Left ventricle myocardium inferior (tissue), 1 donor: Measurements from ENCODE around the gene PRR3. TPM values are rescaled to one million over a fixed set of nuclear protein-coding genes. Genes with fewer than 3 reads are reported as not detected.
A peak's percentile ranks its signal among the peaks of the same experiment; 100 is the strongest.

ENCODE experiments used
- DNase-seq: peaks from one replicate; pipeline ENCODE4 v3.0.0-alpha.2; 2020
- H3K27ac ChIP-seq: fragments of 200-600 bp; replicated peaks from 2 replicates; pipeline ENCODE4 v1.8.0; 2021
- H3K27me3 ChIP-seq: fragments of 200-600 bp; 2 replicates; pipeline ENCODE4 v1.8.0; 2021; ENCODE audit warnings: low read depth
- H3K36me3 ChIP-seq: fragments of 200-600 bp; 2 replicates; pipeline ENCODE4 v1.8.0; 2021
- H3K4me1 ChIP-seq: fragments of 200-600 bp; 2 replicates; pipeline ENCODE4 v1.8.0; 2021
- H3K4me3 ChIP-seq: fragments of 200-600 bp; 2 replicates; pipeline ENCODE4 v1.8.0; 2021; ENCODE audit warnings: mild to moderate bottlenecking, moderate library complexity
- H3K9me3 ChIP-seq: fragments of 200-600 bp; replicated peaks from 2 replicates; pipeline ENCODE4 v1.8.0; 2021
- intact Hi-C: fragments of 100-400 bp; cut with micrococcal nuclease; formaldehyde crosslinking; loops from one replicate; pipeline ENCODE4 v1.11.0; 2022
- total RNA-seq: library from RNA; stranded (reverse); fragmentation: NEBNext Ultra II Directional; extraction: Animal tissue kit (Norgen Biotek cat#: 25700); gene quantifications from one replicate; pipeline ENCODE4 v1.2.1, GENCODE V29; 2021
- TF ChIP-seq, protein P1 (sequence below): fragments of 200-600 bp; IDR thresholded peaks from 2 replicates; pipeline ENCODE4 v1.8.0; 2021; ENCODE audit warnings: antibody characterized with exemption, mild to moderate bottlenecking, borderline replicate concordance
- donor health status: DM: no; HTN: yes; CAD: no; lungs with severe emphysema.

The PRR3 gene
- total RNA-seq, 1 donor from 2014 or later, result 2.0 TPM

DNA sequence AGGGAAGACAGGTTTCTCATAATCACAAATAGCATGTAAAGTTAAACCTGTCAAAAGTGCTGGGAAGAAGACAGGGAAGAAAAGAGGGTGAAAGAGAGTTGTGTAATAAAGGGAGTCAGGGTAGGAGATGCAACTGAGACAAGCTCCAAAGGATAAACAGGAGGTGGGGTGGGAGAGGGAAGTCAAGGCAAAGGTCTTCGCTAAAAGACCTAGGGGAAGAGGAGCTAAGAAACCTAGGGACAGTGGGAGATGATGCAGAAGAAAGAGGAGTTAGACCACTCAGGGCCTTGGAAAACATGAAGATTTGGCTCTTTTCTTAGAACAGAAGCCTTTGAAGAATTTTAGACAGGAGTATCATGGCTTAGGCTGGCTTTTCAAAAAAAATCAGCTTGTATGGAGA lies 7.0 kb downstream of the PRR3 start:
- Histone ChIP-seq H3K4me3 (no peak overlapping the region), H3K4me1 (peaks cover 3% of the 10 kb centered on the region), H3K27me3 (no peaks in the 10 kb centered on the region), H3K27ac (no peak overlapping the region), H3K36me3 (peaks cover 19% of the 10 kb centered on the region), H3K9me3 (no peaks in the 10 kb centered on the region)
- DNase-seq, result no peak
- intact Hi-C loops, result no loop called here
- TF ChIP-seq, protein P1, sequence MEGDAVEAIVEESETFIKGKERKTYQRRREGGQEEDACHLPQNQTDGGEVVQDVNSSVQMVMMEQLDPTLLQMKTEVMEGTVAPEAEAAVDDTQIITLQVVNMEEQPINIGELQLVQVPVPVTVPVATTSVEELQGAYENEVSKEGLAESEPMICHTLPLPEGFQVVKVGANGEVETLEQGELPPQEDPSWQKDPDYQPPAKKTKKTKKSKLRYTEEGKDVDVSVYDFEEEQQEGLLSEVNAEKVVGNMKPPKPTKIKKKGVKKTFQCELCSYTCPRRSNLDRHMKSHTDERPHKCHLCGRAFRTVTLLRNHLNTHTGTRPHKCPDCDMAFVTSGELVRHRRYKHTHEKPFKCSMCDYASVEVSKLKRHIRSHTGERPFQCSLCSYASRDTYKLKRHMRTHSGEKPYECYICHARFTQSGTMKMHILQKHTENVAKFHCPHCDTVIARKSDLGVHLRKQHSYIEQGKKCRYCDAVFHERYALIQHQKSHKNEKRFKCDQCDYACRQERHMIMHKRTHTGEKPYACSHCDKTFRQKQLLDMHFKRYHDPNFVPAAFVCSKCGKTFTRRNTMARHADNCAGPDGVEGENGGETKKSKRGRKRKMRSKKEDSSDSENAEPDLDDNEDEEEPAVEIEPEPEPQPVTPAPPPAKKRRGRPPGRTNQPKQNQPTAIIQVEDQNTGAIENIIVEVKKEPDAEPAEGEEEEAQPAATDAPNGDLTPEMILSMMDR, result no peak

DNA sequence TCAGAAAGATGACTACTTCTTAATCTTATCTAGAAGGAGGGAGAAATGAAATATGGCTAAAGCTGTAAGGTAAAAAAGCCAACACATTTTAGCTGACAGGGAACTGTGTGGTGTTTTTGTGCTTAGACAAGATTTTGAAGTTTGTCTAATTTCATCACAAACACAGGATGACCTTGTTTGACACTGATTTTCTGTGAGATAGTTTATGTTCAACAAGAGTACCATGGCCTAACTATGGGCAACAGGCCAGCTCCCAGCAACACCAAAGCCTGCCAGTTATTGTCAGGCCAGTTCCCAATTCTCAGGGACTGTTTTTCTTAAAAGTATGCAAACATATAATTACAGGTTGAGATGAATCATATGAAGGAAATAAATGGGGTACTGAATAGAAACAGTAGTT lies 8.7 kb downstream of the PRR3 start:
- intact Hi-C loops, result no loop called here
- Histone ChIP-seq H3K4me1 (peaks cover 14% of the 10 kb centered on the region), H3K27me3 (no peaks in the 10 kb centered on the region), H3K9me3 (no peaks in the 10 kb centered on the region), H3K36me3 (peaks cover 19% of the 10 kb centered on the region), H3K4me3 (no peak overlapping the region), H3K27ac (no peak overlapping the region)
- no peak for DNase-seq
- TF ChIP-seq, protein P1, result no peak

DNA sequence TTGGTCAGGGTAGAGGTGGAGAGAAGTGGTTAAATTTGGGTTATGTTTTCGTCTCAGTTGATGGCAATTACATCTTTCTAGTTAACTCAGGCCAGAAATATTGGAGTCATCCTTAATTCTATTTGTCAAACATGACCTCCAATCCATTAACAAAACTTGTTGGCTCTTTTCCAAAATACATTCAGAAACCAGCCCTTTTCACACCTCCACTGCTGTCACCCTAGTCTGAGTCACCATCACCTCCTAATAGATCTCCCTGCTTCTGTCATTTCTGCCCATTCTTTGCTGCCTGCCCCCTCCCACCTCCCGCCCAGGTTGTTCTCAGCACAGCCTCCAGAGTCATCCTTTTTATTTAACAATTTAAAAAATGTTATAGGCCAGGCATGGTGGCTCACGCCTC lies 11.2 kb downstream of the PRR3 start:
- no peaks in the 10 kb centered on the region for H3K27me3 ChIP-seq
- H3K4me1 ChIP-seq, result peaks cover 33% of the 10 kb centered on the region
- TF ChIP-seq, protein P1, result no peak
- H3K36me3 ChIP-seq, result peaks cover 3% of the 10 kb centered on the region
- no peak for DNase-seq
- H3K27ac ChIP-seq, result no peak overlapping the region
- no peaks in the 10 kb centered on the region for H3K9me3 ChIP-seq
- intact Hi-C loops, result no loop called here
- H3K4me3 ChIP-seq, result no peak overlapping the region

DNA sequence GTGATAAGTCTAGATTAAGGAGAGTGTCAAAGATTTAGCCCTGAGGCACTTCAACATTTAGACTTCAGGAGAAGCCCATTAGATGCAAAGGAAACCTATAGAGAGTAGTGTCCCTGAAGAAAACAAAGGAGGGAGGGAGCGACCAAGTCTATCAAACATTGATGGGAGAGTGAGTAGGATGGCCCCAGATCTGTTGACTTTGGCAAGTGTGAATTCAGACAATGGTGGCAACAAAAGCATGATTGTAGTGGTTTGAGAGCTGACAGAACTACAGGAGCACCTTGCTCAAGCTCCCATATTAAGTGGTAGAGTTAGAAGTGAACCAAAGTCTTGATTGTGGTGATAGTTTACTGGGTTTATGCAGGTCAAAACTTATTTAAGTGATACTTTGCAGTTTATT lies 13.2 kb downstream of the PRR3 start:
- DNase-seq, result no peak
- TF ChIP-seq, protein P1, result no peak
- Histone ChIP-seq H3K9me3 (no peaks in the 10 kb centered on the region), H3K36me3 (no peaks in the 10 kb centered on the region), H3K4me3 (peak overlapping the region; percentile 82), H3K27ac (peak overlapping the region; percentile 92), H3K27me3 (no peaks in the 10 kb centered on the region), H3K4me1 (peaks cover 45% of the 10 kb centered on the region)
- intact Hi-C loops, result no loop called here

DNA sequence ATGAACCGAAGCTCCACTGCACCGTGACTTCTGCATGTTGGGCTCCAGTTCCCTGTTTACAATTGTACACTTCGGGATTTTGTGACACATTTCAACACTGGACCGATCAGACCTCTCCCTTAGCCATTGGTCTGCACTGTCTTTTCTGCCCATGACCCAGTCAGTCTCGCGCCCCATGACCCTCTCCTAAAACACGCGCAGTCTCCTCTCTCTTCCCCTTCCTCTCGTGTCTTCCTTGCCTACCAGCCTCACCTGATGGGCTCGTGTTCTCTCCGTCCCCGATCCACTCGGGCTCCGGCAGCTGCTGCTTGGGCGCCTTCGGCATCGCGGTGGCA lies 13.6 kb downstream of the PRR3 start:
- no peaks in the 10 kb centered on the region for H3K27me3 ChIP-seq
- no peaks in the 10 kb centered on the region for H3K36me3 ChIP-seq

More for the DNA sequence above, 13.6 kb downstream of the PRR3 start:
- TF ChIP-seq, protein P1, result no peak
- no peak for DNase-seq
- Histone ChIP-seq H3K4me3 (peak overlapping the region; percentile 82), H3K4me1 (peaks cover 49% of the 10 kb centered on the region), H3K27ac (peak overlapping the region; percentile 92), H3K9me3 (no peaks in the 10 kb centered on the region)
- intact Hi-C loops, result no loop called here
